Measurements from ENCODE around the gene PRKACA.

The PRKACA gene

DNA sequence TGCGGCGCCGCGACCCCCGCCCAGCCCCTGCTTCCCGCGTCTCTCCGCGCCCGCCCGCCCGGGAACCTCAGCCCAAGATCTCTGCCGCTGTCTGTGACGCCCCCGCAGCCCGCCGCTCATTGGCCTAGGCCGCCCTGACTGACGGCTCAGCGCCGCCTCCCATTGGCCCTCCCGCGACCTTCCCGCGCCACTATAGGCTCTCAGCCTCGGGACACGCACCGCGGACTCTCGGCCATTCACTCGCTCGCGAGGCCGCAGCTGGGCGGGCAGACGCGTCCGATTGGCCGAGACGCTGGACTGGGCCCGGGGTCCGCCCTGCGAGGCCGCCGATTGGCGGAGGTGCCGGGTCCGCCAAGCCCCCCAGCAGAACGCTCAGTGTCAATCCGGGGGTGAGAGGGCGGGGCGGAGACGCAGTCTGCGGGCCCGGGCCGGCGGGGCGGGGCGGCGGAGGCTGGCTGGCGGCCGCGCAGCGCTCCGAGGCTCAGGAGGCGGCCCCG lies at the start of gene PRKACA:
Gene PRKACA (minus strand): TSS at position 95 of the 497 bp plus-strand sequence. CDS start 215 bp downstream, outside the sequence.
- DNase-seq: peak; percentile 75 to 91

DNA sequence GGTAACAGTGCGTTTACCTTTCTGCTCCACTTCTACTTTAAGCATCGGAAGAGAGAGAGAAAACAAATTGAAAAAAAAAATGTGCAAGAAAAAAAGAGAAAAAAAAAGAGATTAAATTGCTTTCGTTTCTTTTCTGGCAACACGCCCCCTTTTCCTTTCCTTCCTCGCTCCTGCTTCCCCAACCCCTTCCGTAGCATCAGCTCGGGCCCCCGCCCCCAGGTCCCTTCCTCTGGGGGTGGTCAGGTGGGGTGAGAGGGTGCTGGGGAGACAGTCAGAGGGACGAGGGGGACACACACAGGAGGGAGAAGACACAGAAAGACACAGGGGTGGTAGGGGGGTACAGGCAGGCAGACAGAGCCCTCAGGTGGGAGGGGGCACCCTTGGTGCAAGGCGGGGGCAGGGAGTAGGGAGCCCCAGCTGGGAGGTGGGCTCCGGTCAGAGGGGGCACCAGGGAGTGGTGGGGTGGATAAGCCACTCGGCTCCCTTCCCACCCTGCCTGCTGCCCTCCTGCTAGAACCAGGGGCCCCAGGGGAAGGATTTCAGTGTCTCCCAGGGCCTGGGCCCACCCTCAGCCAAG lies 49.5 kb upstream of the PRKACA start:
- no peak for DNase-seq

DNA sequence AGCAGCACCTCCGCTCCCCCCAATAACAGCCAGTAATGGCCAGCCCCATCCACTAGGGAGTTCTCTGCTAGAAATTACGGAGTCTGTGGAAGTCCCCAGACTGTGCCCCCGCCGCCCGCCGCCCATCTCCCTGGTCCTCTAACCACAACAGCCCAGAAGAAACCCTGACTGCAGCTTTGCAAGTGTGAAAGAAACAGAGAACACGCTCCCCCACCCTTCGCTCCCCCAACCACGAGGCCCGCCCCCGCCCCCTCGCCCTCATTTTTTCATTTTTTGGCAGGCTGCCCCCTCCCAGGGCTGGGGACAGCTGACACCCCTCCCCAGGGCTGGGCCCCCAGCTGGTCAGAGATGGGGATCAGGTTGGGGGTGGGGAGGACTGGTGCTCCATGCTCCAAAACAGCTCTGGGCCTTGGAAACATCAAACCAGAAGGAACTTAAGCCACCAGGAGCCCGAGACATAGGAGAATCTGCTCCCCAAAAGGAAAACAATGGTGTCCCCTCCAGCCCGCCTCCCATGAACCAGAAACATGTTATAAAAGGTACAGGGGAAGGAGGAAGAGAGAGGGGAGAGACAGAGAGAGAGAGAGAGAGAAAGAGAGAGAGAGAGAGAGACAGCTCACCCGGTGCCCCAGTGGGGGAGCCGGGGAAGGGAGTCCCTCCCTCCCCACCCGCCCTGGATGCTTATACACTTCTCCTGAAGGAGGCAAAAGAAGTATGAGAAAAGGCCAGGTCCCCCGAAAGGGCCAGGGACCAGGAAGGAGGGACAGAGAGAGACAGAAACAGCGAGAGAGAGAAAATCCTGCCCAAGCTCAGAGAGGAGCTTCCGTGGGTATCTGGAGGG lies 48.6 kb upstream of the PRKACA start:
- DNase-seq: no peak

DNA sequence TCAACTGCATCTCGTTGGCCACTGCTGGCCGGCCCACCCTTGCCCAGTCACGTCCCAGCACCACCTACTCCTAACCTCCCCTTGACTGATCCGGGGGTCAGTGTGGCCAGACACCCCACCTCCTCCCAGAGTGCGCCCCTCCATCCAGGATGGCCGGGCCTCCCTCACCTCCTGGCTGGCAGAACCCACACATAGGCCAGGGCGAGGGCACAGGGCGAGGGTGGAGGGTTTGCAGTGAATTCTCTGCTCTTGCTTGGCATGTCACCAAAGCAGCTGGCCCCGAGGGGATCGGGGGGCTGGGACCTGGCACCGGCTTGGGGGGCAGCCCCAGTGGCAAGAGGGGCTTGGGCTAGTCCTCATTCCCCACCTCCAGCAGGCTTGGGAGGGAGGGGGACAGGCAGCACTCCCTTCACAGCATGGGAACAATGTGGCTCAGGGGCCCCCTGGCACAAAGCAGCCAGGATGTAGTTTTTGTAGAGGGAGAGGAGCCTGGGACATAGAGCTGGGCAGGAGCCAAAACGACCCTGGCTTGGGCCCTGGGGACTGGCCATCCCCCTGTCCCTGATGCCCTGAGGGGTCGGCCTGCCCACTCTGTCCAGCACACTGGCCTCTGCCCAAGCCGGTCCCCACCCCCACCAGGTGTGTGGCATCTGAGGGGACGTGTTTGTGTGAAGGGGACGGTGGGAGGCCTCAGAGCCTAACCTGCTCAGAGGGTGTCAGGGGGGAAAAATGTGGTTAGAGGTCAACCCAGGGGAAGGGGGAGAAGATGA lies 47.3 kb upstream of the PRKACA start:
- no peak for DNase-seq

DNA sequence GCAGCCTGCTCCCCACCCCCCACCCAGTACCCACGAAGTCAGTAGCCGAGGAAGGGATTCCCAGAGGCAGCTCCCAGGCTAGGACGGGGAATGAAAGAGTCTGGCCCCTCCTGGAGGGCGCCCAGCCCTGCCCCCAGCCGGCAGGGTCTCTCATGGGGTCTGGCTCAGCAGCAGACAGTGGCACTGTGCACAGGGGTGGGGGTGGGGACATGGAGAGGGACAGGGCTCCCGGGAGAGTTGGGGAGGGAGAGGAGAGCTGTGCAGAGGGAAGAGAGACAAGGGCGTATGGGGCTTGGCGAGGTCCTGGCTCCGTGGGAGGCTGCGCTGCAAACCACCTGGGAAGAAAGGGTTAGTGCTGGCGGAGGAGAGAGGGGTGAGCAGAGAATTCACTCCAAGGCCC lies 46.5 kb upstream of the PRKACA start:
- no peak for DNase-seq

DNA sequence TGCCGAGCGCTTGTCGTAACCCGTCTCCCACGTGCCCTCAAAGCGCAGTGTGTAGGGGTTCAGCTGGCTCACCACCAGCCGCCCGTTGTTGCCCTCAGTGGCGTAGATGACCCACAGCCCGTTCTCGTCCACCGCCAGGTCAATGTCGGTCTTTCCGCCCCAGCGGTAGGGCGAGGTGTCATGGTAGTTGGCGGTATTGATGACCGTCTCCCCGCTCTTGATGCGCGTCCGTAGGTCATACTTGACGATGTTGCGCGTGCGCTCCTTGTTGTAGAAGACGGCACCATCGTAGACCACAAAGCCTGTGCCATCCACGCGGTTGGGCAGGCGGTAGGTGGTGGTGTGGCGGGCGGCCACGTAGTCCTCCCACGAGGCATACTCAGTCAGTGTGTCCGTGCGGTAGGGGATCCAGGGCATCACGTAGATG lies 45.3 kb upstream of the PRKACA start:
- no peak for DNase-seq

DNA sequence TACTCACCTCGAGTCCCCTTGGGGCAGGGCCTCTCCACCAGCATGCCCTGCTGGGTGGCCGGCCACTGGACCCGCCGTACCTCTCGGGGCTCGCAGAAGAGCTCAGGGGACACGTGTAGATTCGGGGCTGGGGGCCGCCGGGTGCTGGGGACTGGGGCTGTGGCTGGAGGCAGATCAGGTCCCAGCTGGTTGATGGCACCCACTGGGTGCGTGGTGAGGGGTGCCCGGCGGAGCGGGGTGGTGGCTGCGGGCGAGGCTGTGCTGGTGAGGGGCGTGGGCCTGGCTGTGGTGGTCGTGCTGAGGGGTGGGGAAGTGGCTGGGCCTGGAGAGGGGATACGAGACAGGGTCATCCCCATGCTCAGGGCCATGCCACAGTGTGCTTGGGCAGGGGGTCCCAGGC lies 43.7 kb upstream of the PRKACA start:
- no peak for DNase-seq

DNA sequence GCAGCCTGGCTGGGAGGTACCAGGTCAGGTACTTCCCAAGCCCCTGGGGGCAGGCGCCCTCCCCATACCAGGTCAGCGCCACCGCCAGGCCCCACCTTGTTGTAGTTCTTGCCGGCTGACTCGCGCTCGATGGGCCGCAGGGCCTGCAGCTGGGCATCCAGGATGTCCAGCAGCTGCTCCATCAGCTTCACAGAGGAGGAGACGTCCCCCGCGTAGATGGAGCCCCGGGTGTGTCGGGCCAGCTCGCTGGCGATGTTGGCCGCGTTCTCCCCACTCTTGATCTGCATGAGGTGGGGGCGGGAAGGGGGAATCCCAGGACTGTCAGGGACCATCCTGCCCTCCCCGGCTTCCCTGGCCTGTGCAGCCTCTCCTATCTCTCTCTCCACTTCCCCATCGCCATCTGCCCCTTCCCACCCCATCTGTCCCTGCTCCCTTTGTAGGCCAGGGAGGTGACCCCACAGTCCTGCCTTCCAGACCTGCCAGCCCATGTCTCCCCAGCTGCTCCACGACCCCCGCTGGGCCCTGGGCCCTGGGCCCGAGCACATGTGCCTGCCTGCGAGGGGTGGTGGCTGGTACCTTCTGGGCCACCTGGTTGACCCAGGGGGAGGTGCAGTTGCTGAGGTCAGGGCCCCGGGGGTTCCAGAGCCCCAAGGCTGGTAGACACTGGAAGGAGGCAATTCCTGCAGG lies 42.6 kb upstream of the PRKACA start:
- DNase-seq: no peak

DNA sequence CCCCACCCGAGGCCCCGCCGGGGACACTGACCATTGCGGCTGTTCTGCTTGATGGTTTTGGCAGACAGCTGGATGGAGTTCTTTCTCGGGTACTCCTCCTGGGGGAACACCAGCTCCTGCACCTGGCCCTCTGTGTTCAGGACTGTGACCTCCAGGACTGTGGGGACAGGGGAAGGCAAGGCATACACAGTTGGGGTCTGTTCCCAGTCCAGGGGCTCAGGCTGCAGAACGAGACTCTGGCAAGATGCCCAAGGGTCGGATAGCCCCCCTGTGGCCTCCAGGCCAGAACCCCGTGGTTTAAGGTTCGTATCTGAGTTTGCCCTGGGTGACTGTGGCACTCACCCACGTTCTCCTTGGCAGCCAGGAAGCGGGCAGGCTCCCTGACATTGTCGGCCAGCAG lies 41.5 kb upstream of the PRKACA start:
- no peak for DNase-seq

DNA sequence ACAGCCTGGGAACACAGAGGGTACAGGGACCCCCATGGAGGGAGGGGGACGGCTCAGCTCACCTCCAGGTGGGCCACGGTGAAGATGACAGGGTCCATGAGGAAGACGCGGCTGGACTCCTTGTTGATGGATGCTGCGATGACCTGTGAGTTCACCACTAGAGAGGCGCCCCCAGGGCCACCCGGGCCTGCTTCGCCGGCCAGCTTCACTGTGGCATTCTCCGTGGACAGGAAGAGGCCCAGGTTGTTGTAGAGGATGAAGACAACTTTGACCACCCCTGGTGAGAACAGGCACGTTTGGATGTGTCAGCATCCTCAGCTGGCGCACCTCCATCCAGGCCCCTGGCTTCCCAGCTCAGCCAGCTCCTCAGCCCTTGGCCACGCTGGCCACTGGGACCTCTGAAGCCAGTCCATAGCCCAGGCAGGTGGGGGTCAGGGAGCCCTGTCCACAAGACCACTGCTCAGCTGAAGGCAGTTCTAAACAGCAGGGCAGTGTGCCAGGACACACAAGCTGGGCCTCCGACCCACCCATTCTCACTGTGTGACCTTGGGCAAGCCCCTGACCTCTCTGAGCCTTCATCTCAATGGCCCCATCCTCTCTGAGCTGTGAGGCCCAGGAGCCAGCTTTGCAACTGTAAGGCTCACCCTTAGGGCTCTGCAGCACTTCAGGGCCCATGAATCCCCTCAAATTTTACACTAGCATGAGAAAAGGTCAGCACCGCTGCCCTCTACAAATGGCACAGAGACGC lies 40.9 kb upstream of the PRKACA start:
- DNase-seq: no peak

DNA sequence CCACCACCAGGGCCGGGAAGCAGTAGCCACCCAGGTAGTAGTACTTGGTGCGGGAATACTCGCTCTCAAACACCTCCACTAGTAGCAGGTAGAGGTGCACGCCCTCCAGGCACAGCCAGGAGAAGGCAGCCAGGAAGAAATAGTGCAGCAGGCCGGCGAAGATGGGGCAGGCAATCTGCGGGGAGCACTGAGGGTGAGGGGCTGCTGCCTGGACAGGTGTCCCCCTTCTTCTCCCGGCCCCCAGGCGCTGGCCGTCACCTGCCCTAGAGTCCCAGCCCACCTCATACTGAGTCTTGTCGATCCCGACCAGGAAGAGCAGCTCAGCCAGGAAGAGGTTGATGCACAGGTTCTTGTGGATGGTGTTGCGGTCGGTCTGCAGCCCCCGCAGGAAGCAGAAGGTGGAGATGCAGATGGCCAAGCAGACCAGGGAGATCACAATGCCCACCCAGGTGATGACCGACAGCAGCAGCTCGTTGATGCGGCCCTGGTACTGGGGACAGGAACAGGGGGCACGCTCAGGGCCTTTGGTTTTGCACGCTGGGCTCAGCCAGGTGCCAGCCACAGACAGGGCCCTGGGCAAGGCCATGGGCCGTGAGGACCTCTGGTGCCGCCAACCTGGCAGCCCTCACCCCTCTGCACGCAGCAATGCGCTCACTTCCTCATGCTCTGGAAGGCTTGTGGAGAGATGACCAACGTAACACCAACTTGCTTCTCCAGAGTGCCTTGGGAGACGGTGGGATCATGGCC lies 39.6 kb upstream of the PRKACA start:
- DNase-seq: no peak

DNA sequence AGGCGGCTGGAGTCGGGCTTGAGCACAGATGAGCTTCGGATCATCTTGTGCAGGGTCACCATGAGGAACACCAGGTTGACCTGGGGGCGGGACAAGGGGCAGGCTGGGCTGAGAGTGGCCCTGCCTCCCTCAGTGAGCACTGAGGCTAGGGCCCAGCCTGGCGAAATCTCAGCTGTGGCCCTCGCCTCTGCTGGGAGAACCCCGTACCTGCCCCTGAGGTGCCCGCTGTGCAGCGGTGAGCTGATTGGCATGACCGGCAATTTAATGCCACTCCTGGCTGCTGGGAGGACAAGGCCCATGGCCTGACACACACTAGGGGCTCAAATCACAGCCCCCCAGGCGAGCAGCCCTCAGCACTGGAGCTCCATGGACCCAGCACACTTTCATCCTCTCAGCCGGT lies 38.6 kb upstream of the PRKACA start:
- DNase-seq: no peak

DNA sequence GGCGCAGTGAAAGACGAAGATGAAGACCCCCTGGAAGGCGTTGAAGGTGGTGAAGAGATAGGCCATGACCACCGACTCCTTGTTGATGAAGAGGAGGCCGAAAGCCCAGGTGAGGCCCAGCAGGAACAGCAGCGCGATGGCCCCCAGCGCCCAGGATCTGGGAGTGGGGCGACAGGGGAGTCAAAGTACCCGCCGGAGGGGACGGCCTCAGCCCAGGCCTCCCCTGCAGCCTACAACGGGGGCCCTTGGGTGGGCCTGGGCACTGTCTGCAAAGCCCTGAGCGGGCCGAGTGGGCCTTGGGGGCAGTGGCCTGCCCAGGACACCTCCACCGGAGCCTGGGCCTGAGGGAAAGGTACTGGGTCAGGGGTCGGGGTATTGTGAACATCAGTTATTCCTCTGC lies 37.8 kb upstream of the PRKACA start:
- DNase-seq: no peak

DNA sequence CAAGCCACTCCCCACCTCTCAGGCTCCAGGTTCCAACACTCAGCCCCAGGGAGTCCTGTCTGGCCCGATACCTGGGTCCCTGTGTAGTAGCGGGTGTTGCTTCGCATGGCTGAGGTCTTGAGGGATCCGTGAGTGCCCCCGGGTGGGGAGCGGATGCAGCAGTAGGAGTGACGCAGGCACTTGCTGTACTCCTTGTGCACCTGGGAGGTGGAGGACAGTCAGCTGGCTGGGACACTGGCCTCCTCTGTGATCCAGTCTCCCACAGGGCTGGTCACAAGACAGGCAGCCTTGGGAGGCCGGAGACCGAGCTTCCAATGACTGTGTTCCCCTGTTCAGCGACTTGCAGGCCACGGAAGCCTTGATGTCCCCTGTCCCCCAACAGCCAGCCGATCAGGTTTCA lies 35.2 kb upstream of the PRKACA start:
- DNase-seq: no peak

DNA sequence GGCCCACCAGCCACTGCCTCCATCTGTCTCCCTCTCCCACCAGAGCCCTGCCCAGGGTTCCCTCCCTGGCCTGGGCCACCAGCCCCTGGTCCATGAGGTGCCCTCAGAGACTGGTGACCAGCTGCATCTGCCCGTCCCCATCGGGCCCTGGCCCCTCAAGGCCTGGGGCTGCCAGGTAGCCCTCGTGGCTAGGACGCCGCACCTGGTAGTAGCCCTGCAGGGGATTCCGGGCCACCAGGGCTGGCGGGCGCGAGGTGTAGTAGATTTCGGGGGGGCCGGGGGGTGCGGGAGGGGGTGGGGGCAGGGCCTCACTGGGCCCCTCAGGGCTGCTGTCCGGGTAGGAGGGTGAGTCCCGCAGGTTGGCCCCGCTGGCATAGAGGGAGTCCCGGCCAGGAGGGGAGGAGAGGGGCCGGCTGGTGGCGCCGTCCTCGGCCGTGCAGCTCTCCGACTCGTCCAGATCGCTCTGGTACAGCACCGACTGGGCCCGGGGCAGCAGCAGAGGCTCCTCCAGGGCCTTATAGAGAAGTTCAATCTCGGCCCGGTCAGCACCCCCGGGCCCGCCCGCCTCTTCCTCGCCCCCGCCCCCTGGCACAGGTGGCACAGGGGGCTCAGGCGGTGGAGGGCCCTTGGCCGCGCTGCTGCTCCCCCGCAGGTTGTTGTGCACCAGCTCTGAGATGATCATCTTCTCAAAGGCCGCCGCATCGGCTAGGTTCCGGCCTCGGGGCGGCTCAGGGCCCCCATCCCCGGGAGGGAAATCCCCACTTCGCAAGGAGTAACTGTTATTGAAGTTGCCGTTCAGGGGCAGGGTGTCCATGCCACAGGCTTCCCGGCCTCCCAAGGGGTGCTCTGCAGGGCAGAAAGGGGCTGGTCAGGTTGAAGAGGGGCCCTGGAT lies 33.5 kb upstream of the PRKACA start:
- no peak for DNase-seq

DNA sequence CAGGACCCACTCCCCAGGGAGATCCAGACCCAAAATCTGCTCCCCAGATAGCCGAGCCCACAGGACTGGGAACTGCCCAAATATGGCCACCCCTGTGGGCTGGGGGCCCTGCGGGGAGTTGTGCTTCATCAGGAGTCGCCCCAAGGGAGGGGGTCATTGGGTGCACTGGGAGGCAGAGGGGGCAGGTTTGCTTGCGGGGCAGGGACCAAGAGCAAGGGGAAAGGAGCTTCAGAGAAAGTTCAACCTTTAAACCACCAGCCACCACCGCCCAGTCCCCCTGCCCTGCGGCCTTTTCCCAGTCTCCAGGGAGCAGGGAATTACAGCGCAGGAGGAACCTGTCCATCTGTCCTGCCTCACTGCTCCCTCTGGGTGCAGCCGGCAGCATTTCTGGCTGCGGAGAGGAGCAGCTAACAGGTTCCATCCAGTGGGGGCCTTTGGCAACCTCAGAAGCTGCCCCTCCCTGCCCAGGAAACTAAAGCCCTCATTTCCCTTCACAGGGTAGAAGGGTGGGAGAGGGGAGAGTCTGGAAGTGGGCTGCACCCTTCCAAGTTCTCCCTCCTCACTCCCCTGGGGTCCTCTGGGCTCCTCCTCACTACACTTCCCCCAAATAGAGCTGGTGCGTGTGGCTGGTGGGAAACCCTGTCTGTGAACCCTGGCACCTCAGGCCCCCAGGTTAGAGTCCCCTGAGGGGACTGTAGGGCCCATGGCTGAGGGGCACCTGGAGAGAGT lies 32.6 kb upstream of the PRKACA start:
- DNase-seq: no peak

DNA sequence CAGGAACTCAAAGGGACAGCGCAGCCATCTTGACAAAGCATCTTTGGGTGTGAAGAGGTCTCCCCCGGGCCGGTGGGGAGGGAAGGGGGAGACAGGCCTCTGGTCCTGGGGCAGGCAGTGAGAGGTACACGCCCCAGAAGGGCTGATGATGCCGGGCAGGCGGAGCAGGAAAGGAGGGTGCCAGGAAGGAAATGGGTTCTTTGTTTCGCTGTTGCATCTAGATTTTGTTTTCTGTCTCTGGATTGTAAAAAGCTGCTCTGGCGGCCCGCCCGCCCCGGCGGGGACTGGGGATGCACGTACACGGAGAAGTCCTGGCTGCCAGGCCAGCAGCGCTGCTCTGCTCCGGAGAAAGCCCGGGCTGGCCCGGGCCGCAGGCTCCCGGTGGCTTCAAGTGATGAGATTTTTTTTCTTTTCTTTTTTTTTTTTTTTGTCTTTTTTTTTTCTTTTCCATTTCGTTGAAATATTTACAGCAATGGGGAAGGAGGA lies 32.0 kb upstream of the PRKACA start:
- DNase-seq: no peak

DNA sequence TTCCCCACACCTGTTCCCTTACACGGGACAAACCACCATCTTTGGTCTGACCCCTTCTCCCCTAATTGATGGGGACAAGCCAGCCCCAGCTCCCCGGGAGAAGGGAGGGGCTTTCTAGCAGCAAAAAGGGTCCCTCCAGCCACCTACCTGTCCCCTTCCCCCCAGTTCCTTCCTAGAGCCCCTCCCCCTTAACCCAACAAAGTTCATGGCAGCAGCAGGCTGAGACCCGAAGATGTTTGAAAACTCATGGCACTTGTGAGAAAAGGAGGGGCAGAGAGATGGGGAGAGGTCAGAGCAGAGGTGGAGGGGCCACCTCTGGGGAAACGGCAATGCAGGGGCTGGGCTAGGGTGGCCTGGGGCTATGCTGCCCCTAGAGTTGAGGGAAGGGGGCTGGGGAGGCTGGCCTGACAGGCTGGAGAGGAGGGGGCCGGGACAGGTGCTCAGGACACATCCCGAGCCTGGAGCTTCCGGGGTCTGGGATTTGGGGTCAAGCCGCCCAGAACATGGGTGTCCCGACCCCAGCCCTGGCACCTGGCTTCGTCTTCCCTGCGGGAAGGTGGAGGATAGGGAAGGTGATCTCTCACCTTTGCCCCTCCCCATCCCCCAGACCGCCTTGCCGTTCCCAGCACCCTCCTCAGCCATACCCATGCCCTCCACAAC lies 31.3 kb upstream of the PRKACA start:
- DNase-seq: no peak

All from NCI-H187 (cell line).